GM18907 (cell line): ENCODE data around the gene TIMM10.

Experiments used
- ATAC-seq: cut with Tn5 transposase; IDR thresholded peaks from one replicate; pipeline ENCODE4 v1.9.1; 2021; ENCODE audit warnings: mild to moderate bottlenecking, moderate library complexity; ENCODE audit not compliant: unreplicated experiment

TIMM10 gene

GRCh38 chr11:57530596-57531507, at the start of gene TIMM10:
TSS of gene TIMM10 (minus strand) at chr11:57530754. CDS start at chr11:57530189, 565 bp downstream.
- ATAC-seq = peak; percentile 99

- no peak for ATAC-seq
These were observed 43.5 kb upstream of the TIMM10 start for GRCh38 chr11:57574061-57574460.

- ATAC-seq = no peak
These were observed 41.1 kb upstream of the TIMM10 start for GRCh38 chr11:57571606-57572005.

- peak; percentile 9 for ATAC-seq
These were observed 37.8 kb upstream of the TIMM10 start for GRCh38 chr11:57568330-57568766.

GRCh38 chr11:57567515-57568329, 37.2 kb upstream of the TIMM10 start, which contains the start of gene UBE2L6:
TSS of gene UBE2L6 (minus strand) at chr11:57567672. CDS start at chr11:57567611, 61 bp downstream.
- peak; percentile 77 for ATAC-seq

GRCh38 chr11:57566905-57567514, 36.5 kb upstream of the TIMM10 start:
- ATAC-seq = peak; percentile 3

GRCh38 chr11:57566005-57566904, 35.7 kb upstream of the TIMM10 start:
- peak; percentile 73 for ATAC-seq

- ATAC-seq = no peak
These were observed 32.0 kb upstream of the TIMM10 start for GRCh38 chr11:57562596-57562995.

GRCh38 chr11:57560146-57560545, 29.6 kb upstream of the TIMM10 start:
- ATAC-seq = no peak

- ATAC-seq = no peak
These were observed 25.5 kb upstream of the TIMM10 start for GRCh38 chr11:57556041-57556440.

- no peak for ATAC-seq
These were observed 24.8 kb upstream of the TIMM10 start for GRCh38 chr11:57555393-57555792.

- no peak for ATAC-seq
These were observed 21.9 kb upstream of the TIMM10 start for GRCh38 chr11:57552479-57552878.

GRCh38 chr11:57551941-57552340, 21.4 kb upstream of the TIMM10 start:
- no peak for ATAC-seq

- ATAC-seq = no peak
These were observed 19.4 kb upstream of the TIMM10 start for GRCh38 chr11:57549983-57550382.

- peak; percentile 91 for ATAC-seq
These were observed 17.4 kb upstream of the TIMM10 start for GRCh38 chr11:57547854-57548377.

- peak; percentile 71 for ATAC-seq
These were observed 16.4 kb upstream of the TIMM10 start for GRCh38 chr11:57546869-57547475.

GRCh38 chr11:57546451-57546850, 15.9 kb upstream of the TIMM10 start:
- no peak for ATAC-seq

- ATAC-seq = no peak
These were observed 15.3 kb upstream of the TIMM10 start for GRCh38 chr11:57545883-57546282.

- no peak for ATAC-seq
These were observed 14.0 kb upstream of the TIMM10 start for GRCh38 chr11:57544566-57544965.
